Subcutaneous abdominal adipose tissue (tissue), 5 donors: ENCODE measurements around the gene ETFDH.
"Not testable (repeated sequence)": the region's sequence is repeated elsewhere in the genome, so short reads cannot be mapped to it uniquely, and the experiment has no call there.

Experiments used
- H3K27ac ChIP-seq: one replicate; pipeline ENCODE4 v1.7.0; 2013; ENCODE audit warnings: low read depth, mild to moderate bottlenecking, inconsistent platforms, low read length, moderate library complexity
- H3K27me3 ChIP-seq, 5 donors: one replicate each; pipeline ENCODE4 v1.7.0; 2013; ENCODE audit warnings: low read length in 5 of 5, inconsistent platforms in 1 of 5; ENCODE audit not compliant: control insufficient read depth in 5 of 5, insufficient read depth in 4 of 5
- H3K36me3 ChIP-seq, 5 donors: one replicate each; pipeline ENCODE4 v1.7.0; 2013; ENCODE audit warnings: low read length in 5 of 5; ENCODE audit not compliant: control insufficient read depth in 5 of 5, insufficient read depth in 5 of 5
- H3K4me1 ChIP-seq, 5 donors: one replicate each; pipeline ENCODE4 v1.7.0; 2013; ENCODE audit warnings: low read length in 5 of 5, mild to moderate bottlenecking in 3 of 5, moderate library complexity in 1 of 5; ENCODE audit not compliant: control insufficient read depth in 5 of 5, insufficient read depth in 5 of 5
- H3K4me3 ChIP-seq, 5 donors: one replicate each; pipeline ENCODE4 v1.7.0; 2013; ENCODE audit warnings: low read length in 5 of 5, low read depth in 1 of 5
- H3K9ac ChIP-seq, 5 donors: one replicate each; pipeline ENCODE4 v1.7.0; 2013; ENCODE audit warnings: low read length in 5 of 5, mild to moderate bottlenecking in 4 of 5, moderate library complexity in 3 of 5
- H3K9me3 ChIP-seq, 5 donors: one replicate each; pipeline ENCODE4 v1.7.0; 2013; ENCODE audit warnings: low read length in 5 of 5; ENCODE audit not compliant: control insufficient read depth in 5 of 5
- donor health status: healthy.
- donor health status: healthy.
- donor health status: healthy.
- donor health status: healthy.
- donor health status: healthy.

ETFDH gene

DNA sequence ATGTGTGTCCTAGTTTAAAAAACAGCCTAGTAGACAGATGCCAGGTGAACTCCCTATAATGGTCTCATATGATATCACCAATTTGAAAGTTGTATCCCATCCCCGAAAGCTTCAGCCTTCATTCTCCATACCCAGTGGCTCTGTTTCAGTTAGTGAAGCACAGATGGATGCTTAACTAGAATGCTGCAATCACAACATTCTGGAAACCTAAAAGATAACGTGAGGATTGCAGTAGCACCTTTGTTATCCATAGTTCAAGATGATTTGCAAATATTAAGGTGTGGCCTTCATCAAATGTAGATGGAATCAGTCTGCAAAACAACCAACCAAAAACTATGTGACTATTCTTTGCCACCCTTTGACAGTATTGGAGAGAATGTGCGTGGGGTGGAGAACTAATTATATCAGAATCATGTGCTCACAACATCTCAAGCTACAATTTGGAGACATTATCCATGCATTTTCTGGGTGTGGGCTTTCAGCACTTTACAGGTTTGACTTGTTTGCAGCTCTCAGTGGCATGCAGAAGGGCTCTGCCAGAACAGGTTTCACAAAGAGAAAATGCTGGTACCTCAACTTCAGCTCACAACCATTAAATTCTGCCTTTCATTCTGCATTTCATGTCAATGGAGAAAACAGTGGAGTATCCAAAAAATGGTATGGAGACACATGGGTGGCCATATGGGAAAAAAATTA lies 69.4 kb downstream of the ETFDH start:
- H3K27me3 ChIP-seq = no peaks in the 10 kb centered on the region
- no peak overlapping the region for H3K9ac ChIP-seq
- H3K36me3 ChIP-seq = no peaks in the 10 kb centered on the region

DNA sequence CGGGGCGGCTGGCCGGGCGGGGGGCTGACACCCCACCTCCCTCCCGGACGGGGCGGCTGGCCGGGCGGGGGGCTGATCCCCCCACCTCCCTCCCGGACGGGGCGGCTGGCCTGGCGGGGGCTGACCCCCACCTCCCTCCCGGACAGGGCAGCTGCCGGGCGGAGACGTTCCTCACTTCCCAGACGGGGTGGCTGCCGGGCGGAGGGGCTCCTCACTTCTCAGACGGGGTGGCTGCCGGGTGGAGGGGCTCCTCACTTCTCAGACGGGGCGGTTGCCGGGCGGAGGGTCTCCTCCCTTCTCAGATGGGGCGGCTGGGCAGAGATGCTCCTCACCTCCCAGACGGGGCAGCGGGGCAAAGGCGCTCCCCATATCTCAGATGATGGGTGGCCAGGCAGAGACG lies 74.4 kb downstream of the ETFDH start:
- not testable (repeated sequence) for H3K9me3 ChIP-seq, H3K27ac ChIP-seq, H3K36me3 ChIP-seq, H3K27me3 ChIP-seq, H3K4me3 ChIP-seq, H3K4me1 ChIP-seq, H3K9ac ChIP-seq

More for the DNA sequence above, 69.4 kb downstream of the ETFDH start:
- Histone ChIP-seq H3K27ac (no peak overlapping the region), H3K4me3 (no peak overlapping the region), H3K4me1 (no peaks in the 10 kb centered on the region), H3K9me3 (no peaks in the 10 kb centered on the region)

DNA sequence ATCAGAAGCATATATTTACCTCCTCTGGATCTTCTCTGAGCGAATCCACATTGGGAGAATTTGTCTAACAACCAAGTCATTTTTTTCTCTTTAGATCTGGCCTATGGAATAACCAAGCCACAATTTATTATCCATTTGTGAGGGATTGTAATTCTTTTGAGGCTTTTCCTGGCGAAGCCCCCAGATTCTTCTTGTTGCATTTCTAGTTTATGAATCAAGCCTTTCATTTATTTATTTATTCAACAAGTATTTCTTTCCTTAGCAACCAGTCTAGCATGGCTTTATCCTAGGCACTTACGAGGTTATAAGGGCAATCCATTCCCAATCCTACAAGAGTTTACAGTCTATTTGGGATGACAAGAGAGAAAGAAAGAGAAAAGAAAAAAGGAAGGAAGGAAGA lies 78.3 kb downstream of the ETFDH start:
- H3K9me3 ChIP-seq = no peaks in the 10 kb centered on the region
- H3K4me1 ChIP-seq = peaks cover 0 to 9% (median 0%) of the 10 kb centered on the region in 5 donors
- H3K36me3 ChIP-seq = no peaks in the 10 kb centered on the region
- no peak overlapping the region for H3K27ac ChIP-seq
- H3K4me3 ChIP-seq = no peak overlapping the region
- no peaks in the 10 kb centered on the region for H3K27me3 ChIP-seq
- H3K9ac ChIP-seq = no peak overlapping the region

DNA sequence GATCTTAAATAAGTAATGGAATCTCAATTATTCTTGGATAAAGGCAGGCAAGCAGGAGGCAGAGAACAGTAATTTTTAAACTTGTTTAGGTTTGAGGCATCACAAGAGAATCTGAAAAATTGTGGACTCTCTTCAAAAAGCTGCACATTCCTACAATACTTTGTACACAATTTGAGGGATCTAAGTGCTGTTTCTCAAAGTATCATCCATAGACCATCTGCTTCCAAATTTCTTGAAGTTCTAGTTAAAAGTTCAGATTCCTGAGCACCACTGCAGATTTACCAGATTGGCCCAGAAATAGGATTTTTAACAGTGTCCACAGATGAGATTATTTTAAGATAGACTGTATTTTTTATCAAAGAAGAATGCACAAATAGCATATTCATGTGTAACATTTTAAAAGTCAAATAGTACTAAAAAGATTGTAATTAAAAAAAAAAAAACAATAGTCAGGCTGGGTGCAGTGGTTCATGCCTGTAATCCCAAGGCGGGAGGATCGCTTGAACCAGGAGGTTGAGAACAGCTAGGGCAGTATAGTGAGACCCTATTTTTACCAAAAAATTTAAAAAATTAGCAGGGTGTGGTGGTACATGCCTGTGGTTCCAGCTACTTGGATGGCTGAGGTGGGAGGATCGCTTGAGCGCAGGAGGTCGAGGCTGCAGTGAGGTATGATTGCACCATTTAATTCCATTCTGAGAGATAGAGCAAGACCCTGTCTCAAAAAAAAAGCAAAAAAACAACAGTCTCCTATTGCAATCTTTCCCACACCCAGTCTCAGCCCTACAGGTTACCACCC lies 82.5 kb downstream of the ETFDH start:
- no peaks in the 10 kb centered on the region for H3K36me3 ChIP-seq
- no peak overlapping the region for H3K9ac ChIP-seq
- H3K4me1 ChIP-seq = peaks cover 0 to 13% (median 0%) of the 10 kb centered on the region in 5 donors
- no peak overlapping the region for H3K27ac ChIP-seq
- no peaks in the 10 kb centered on the region for H3K27me3 ChIP-seq
- no peak overlapping the region for H3K4me3 ChIP-seq
- H3K9me3 ChIP-seq = no peaks in the 10 kb centered on the region

DNA sequence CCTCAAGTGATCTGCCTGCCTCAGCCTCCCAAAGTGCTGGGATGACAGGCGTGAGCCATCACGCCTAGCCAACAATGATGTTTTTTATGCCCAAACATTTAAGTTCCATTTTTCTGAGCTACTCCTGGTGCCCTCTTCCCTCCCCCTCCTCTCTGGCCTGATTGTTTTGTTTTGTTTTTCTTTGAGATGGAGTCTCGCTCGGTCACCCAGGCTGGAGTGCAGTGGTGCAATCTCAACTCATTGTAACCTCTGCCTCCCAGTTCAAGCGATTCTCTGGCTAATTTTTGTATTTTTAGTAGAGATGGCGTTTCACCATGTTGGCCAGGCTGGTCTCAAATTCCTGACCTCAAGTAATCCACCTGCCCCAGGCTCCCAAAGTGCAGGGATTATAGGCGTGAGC lies 83.7 kb downstream of the ETFDH start:
- not testable (repeated sequence) for H3K9ac ChIP-seq, H3K9me3 ChIP-seq, H3K27ac ChIP-seq, H3K36me3 ChIP-seq, H3K4me3 ChIP-seq, H3K27me3 ChIP-seq
- peaks cover 0 to 13% (median 0%) of the 10 kb centered on the region in 5 donors for H3K4me1 ChIP-seq

DNA sequence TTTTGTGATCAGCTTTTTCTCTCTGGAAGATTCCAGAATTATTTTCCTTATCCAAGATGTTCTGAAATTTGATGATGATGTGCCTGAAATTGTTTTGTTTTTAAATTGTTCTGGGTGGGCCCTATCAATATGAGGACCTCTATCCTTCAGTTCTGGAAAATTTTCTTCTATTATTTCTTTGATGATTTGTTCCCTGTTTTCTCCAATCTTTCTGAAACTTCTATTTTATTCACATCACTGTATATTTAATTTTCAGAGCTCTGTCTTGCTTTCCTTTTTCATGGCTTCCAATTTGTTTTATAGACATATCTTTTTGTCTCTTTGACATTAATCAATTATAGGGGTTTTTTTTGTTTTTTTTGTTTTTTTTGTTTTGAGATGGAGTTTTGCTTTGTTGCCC lies 84.5 kb downstream of the ETFDH start:
- no peaks in the 10 kb centered on the region for H3K36me3 ChIP-seq
- H3K27ac ChIP-seq = no peak overlapping the region
- H3K4me3 ChIP-seq = no peak overlapping the region
- H3K9ac ChIP-seq = no peak overlapping the region
- H3K27me3 ChIP-seq = no peaks in the 10 kb centered on the region
- H3K4me1 ChIP-seq = peaks cover 0 to 13% (median 0%) of the 10 kb centered on the region in 5 donors
- H3K9me3 ChIP-seq = no peaks in the 10 kb centered on the region

DNA sequence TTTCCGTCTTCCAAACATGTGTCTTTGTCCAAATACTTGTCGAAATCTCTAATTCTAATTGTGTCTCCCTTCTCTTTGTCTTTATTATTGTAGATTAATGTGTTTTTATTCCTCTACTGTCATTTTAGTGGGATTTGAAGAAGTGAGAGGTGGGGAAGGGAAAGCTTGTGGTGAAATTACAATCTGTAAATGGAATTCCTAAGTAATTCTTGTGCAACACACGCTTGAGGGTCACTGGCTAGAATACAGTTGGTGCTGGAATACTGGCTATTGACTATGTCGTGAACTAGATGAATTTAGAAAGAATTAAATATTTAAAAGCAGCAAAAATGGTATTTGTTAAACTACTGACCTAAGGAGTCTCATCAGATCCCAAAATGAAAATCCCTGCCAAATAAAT lies 86.0 kb downstream of the ETFDH start:
- H3K27ac ChIP-seq = no peak overlapping the region
- no peaks in the 10 kb centered on the region for H3K36me3 ChIP-seq
- no peak overlapping the region for H3K4me3 ChIP-seq
- no peaks in the 10 kb centered on the region for H3K27me3 ChIP-seq
- H3K9ac ChIP-seq = no peak overlapping the region
- peaks cover 0 to 13% (median 0%) of the 10 kb centered on the region in 5 donors for H3K4me1 ChIP-seq
- no peaks in the 10 kb centered on the region for H3K9me3 ChIP-seq

DNA sequence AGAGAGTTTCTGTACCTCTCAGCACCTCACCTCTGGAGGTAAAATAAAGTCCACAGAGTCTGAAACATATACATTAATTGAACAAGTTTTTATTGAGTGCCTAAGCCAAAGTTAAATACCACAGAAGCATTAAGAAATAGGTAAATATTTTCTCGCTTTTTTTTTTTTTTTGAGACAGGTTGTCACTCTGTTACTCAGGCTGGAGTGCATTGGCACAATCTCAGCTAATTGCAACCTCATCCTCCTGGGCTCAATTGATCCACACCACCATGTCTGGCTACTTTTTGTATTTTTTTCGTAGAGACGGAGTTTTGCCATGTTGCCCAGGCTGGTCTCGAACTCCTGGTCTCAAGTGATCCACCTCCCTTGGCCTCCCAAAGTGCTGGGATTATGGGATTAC lies 86.6 kb downstream of the ETFDH start:
- no peaks in the 10 kb centered on the region for H3K9me3 ChIP-seq
- H3K27me3 ChIP-seq = no peaks in the 10 kb centered on the region
- peaks cover 0 to 13% (median 0%) of the 10 kb centered on the region in 5 donors for H3K4me1 ChIP-seq
- no peaks in the 10 kb centered on the region for H3K36me3 ChIP-seq
- H3K4me3 ChIP-seq = no peak overlapping the region
- H3K27ac ChIP-seq = no peak overlapping the region
- H3K9ac ChIP-seq = no peak overlapping the region
